Esophagus (tissue), 2 donors: ENCODE measurements around the gene RNASE9. TPM values are rescaled to one million over a fixed set of nuclear protein-coding genes. Genes with fewer than 3 reads are reported as not detected.

ENCODE experiments used
- H3K27ac ChIP-seq, 2 donors: one replicate each; pipeline ENCODE4 v1.5.1; 2013; ENCODE audit warnings: low read depth in 2 of 2, mild to moderate bottlenecking in 2 of 2, inconsistent platforms in 1 of 2, low read length in 1 of 2, moderate library complexity in 1 of 2
- H3K27me3 ChIP-seq, 2 donors: one replicate each; pipeline ENCODE4 v1.6.1; 2013; ENCODE audit warnings: low read length in 2 of 2, control low read depth in 1 of 2, mild to moderate bottlenecking in 1 of 2; ENCODE audit not compliant: insufficient read depth in 2 of 2, control insufficient read depth in 1 of 2
- H3K36me3 ChIP-seq, 2 donors: one replicate each; pipeline ENCODE4 v1.6.1; 2013; ENCODE audit warnings: low read length in 1 of 2; ENCODE audit not compliant: control insufficient read depth in 2 of 2, insufficient read depth in 2 of 2
- H3K4me1 ChIP-seq, 2 donors: one replicate each; pipeline ENCODE4 v1.6.1; 2013; ENCODE audit warnings: low read length in 1 of 2; ENCODE audit not compliant: control insufficient read depth in 2 of 2, insufficient read depth in 2 of 2
- H3K4me3 ChIP-seq, 2 donors: one replicate each; pipeline ENCODE4 v1.5.1; 2013; ENCODE audit warnings: low read length in 2 of 2, mild to moderate bottlenecking in 2 of 2, low read depth in 1 of 2, moderate library complexity in 1 of 2
- H3K9me3 ChIP-seq, 2 donors: one replicate each; pipeline ENCODE4 v1.6.1; 2013; ENCODE audit warnings: mild to moderate bottlenecking in 2 of 2, low read depth in 1 of 2, low read length in 1 of 2, moderate library complexity in 1 of 2; ENCODE audit not compliant: control insufficient read depth in 2 of 2, insufficient read depth in 1 of 2
- WGBS, 2 donors: extraction: QIAGEN DNeasy Blood & Tissue Kit; methylation state at CpG; one replicate each; pipeline ENCODE4 v1.1.7; 2013; 5-methylcytosine and 5-hydroxymethylcytosine counted together
- polyA plus RNA-seq, 2 donors: library from polyadenylated mRNA; stranded (reverse); fragments of 200-250 nt; gene quantifications; one replicate each; pipeline ENCODE4 v1.2.3, GENCODE V29; 2013
- donor health status: healthy with polysubstance abuse.
- donor health status: Bipolar disorder and iron deficiency.

RNASE9 gene
- polyA plus RNA-seq: not detected

DNA sequence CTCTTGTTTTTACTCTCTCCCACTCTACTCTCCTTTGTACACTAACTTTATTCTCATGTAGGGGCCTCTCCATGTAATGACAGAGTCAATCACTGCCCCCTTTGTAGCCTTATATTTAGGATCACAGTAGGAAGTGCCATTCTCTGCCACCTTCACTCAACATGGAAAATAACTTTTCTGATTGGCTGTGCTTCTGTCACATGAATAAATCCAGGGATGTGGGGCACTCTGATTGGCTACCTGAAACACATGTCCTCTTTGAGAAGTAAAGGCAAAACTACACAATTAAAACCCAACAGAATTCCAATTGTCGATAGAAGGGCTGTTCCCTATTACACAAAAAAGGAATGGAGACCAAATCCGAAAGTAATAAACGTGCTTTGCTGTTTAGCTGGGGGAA lies at the start of gene RNASE9:
Gene RNASE9 (minus strand): TSS at position 87 of the 400 bp plus-strand sequence.
- Histone ChIP-seq H3K4me1 (no peaks in the 10 kb centered on the region), H3K9me3 (no peaks in the 10 kb centered on the region), H3K27me3 (no peaks in the 10 kb centered on the region), H3K36me3 (no peaks in the 10 kb centered on the region), H3K27ac (no peak within 1 kb of the TSS), H3K4me3 (no peak within 1 kb of the TSS)
- WGBS, 2 donors: 90 to 94% methylated on average over 3 of the region's 3 CpGs

GRCh38 chr14:20610002-20610765 lies 49.3 kb upstream of the RNASE9 start:
- Histone ChIP-seq H3K36me3 (no peaks in the 10 kb centered on the region), H3K4me3 (peak overlapping the region; percentile 79 to 86), H3K27me3 (no peaks in the 10 kb centered on the region), H3K4me1 (no peaks in the 10 kb centered on the region), H3K27ac (no peak overlapping the region), H3K9me3 (no peaks in the 10 kb centered on the region)
- WGBS, 2 donors: 6 to 8% methylated on average over 27 of the region's 27 CpGs

DNA sequence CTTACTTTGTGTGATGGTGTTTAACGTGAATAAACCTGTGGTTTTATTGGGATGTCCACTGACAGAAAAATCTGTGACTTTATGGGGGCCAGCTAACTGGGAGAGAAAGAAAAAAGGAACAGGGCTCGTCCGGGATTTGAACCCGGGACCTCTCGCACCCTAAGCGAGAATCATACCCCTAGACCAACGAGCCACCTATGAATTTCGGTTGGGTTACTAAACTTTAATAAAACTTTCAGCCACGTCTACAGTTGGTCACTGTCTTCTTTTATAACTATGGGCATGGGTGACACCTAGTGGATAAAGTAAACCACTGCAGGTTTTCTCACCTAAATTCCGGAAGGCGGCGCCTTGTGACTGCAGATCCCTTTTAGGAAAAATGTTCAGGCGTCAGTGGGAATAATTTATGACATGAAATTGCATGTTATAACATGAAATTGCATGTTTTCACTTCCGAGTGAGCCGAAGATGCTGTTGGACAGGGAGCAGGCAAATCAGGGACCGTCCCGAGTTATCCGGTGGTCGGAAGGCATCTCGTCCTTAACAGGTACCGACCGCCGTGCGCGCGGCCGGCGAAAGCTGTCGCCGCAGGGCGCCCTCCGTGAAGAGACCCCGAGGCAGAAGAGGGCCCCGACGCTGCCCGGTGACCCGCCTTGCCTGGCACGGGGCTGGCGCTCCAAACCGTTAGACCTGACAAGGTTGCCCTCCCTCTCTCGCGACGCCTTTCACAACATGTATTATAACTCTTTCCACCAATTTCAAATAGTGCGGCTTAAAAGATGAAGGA lies 48.6 kb upstream of the RNASE9 start:
- H3K4me1 ChIP-seq: no peaks in the 10 kb centered on the region
- no peaks in the 10 kb centered on the region for H3K36me3 ChIP-seq
- no peaks in the 10 kb centered on the region for H3K9me3 ChIP-seq
- H3K27me3 ChIP-seq: no peaks in the 10 kb centered on the region
- peak overlapping the region; percentile 29 to 74 for H3K27ac ChIP-seq
- 0 to 1% methylated on average over 44 of the region's 44 CpGs for WGBS, 2 donors
- peak overlapping the region; percentile 79 to 86 for H3K4me3 ChIP-seq

DNA sequence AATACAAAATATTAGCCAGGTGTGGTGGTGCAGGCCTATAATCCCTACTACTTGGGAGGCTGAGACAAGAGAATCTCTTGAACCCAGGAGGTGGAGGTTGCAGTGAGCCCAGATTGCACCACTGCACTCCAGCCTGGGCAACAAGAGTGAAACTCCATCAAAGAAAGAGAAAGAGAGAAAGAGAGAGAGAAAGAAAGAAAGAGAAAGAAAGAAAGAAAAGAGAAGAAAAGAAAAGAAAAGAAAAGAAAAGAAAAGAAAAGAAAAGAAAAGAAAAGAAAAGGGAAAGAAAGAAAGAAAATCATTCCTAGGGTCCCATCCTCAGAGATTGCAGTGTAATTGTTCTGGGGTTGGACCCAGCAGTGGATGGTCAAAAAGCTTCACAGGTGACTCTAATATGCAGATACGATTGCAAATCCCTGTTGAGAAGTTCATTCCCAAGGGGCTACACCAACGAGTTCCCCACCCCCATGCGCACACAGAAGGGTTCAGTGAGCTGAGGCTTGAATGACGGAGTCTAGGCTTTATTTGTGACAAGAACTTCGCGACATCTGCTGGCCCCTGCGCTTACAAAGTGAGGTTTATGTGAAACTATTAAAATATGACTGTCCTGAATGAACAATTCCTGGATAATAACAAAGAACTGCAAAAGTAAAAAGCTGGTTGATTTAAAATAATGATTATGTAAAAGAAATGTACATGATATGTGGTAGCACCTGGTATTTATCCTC lies 47.7 kb upstream of the RNASE9 start:
- no peaks in the 10 kb centered on the region for H3K4me1 ChIP-seq
- no peaks in the 10 kb centered on the region for H3K9me3 ChIP-seq
- no peaks in the 10 kb centered on the region for H3K27me3 ChIP-seq
- WGBS, 2 donors: 72 to 73% methylated on average over 7 of the region's 7 CpGs
- no peak overlapping the region for H3K4me3 ChIP-seq
- no peaks in the 10 kb centered on the region for H3K36me3 ChIP-seq
- no peak overlapping the region for H3K27ac ChIP-seq

DNA sequence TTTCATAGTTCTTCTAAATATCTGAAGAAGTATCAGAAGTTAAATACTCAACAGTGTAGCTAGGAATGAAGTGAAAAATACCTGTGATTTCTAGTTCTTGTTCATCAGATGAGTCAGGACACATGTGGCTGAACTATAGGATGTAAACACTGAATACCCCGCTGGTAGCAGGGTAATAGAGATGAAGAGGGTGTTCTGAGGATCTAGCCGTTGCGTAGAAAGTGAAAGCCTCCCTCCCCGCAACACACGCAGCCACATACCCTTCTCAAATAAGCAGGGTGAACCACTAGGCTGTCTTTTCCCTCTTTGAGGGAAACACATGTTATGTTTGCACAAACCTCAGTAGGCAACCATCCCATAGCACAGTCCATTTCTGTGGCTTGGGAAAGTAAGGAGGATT lies 46.8 kb upstream of the RNASE9 start:
- 65 to 72% methylated on average over 5 of the region's 5 CpGs for WGBS, 2 donors

DNA sequence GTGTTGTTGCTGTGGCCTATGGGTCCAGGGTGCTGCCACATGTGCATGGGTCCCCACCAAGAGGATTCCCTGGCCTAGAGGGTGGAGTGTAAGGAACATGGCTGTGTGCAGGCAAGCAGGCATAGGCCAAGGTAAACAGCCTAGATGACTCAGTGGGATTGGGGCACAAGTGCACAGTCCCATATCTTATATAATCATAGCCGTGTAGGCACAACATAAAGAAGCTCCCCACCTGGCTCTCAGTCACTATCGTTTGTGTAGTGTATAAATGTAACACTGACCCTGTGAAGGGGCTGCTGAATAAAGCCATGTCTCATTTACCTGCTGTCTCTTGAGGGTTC lies 46.0 kb upstream of the RNASE9 start:
- peaks cover 0 to 3% of the 10 kb centered on the region in 2 donors for H3K9me3 ChIP-seq
- H3K27ac ChIP-seq: no peak overlapping the region
- H3K4me3 ChIP-seq: no peak overlapping the region
- H3K4me1 ChIP-seq: no peaks in the 10 kb centered on the region
- H3K27me3 ChIP-seq: no peaks in the 10 kb centered on the region
- WGBS, 2 donors: 33 to 44% methylated on average over 2 of the region's 2 CpGs
- no peaks in the 10 kb centered on the region for H3K36me3 ChIP-seq

More for the DNA sequence above, 46.8 kb upstream of the RNASE9 start:
- Histone ChIP-seq H3K36me3 (no peaks in the 10 kb centered on the region), H3K4me3 (no peak overlapping the region), H3K27me3 (no peaks in the 10 kb centered on the region), H3K4me1 (no peaks in the 10 kb centered on the region), H3K9me3 (no peaks in the 10 kb centered on the region), H3K27ac (no peak overlapping the region)

DNA sequence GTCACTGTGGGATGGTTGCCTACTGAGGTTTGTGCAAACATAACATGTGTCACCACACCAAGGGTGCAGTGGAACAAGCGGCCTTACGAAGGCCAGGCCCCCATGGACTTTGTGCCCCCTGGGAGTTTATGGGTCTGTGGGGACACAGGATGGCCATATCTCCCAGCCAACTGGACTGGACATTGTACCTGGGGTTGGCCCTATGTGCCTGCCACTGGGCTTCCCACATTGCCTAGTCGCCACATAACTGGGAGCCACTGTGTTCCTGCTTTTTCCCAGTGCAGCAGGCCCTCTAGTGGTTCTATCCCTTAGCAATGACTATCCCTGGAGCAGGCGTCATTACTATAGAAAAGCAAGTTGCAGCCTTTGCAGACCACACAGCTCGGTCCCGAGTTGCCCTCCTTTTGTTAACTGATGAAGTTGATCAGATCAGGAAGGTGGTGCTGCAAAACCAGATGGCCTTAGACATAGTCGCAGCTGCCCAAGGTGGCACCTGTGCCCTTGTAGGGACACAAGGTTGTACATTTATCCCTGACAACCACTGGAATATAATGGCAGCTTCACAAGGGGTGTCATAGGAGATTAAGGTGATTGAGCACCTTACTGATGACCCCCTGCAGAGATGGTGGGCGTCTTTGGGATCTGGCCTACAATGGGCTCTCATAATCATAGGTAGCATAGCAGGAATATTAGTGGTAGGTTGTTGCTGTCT lies 45.5 kb upstream of the RNASE9 start:
- H3K9me3 ChIP-seq: peaks cover 0 to 3% of the 10 kb centered on the region in 2 donors
- 36 to 47% methylated on average over 8 of the region's 8 CpGs for WGBS, 2 donors
- no peak overlapping the region for H3K4me3 ChIP-seq
- no peaks in the 10 kb centered on the region for H3K27me3 ChIP-seq
- no peak overlapping the region for H3K27ac ChIP-seq
- no peaks in the 10 kb centered on the region for H3K36me3 ChIP-seq
- no peaks in the 10 kb centered on the region for H3K4me1 ChIP-seq

DNA sequence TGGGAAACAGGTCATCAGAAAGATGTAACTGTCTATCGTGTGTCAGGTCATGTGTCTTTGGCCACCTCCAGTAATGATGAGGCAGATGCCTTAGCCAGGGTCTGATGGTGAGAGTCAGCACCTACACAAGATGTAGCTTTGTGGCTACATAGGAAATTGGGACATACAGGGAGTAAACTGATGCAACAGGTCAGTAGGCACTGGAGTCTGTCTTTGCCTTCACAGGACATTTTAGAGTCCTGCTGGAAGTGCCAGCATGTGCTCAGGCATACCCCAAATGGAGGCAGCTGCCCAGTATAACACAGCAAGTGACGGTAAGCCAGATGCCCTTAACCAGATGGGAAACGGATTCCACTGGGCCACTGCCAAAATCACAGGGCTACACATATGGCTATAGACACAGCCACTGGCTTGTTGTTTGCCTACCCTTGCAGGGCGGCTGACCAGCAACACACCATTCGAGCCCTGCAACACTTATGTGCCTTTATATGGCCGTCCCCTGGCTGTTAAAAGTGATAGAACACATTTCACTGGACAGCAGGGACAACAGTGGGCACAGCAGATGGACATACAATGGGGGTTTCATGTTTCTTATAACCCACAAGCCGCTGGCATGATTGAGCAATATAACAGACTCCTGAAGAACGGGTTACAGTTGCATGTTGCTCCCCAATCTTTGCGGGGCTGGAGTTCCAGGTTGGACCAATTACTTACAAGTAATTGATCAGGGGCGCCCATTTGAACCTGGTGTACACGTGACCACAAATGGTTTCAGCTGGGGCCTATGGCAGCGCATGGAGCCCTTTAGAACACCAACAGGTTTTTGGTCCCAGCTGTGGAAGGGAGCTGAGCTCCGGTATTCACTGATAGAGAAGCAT lies 43.2 kb upstream of the RNASE9 start:
- no peak overlapping the region for H3K27ac ChIP-seq
- 81 to 88% methylated on average over 13 of the region's 13 CpGs for WGBS, 2 donors

More for the DNA sequence above, 43.2 kb upstream of the RNASE9 start:
- Histone ChIP-seq H3K36me3 (no peaks in the 10 kb centered on the region), H3K9me3 (peaks cover 0 to 3% of the 10 kb centered on the region in 2 donors), H3K27me3 (no peaks in the 10 kb centered on the region), H3K4me3 (no peak overlapping the region), H3K4me1 (peaks cover 0 to 2% of the 10 kb centered on the region in 2 donors)
